Activated CD4-positive, alpha-beta T cell treated with anti-CD3 and anti-CD28 coated beads for 24 hours (primary cell): ENCODE measurements around the gene C4orf50.
"Not testable (repeated sequence)": the region's sequence is repeated elsewhere in the genome, so short reads cannot be mapped to it uniquely, and the experiment has no call there.

Experiments
- DNase-seq, 2 donors: peaks; one replicate each; pipeline ENCODE4 v3.0.0-alpha.2; 2020; ENCODE audit warnings: low read depth in 2 of 2

The C4orf50 gene

DNA sequence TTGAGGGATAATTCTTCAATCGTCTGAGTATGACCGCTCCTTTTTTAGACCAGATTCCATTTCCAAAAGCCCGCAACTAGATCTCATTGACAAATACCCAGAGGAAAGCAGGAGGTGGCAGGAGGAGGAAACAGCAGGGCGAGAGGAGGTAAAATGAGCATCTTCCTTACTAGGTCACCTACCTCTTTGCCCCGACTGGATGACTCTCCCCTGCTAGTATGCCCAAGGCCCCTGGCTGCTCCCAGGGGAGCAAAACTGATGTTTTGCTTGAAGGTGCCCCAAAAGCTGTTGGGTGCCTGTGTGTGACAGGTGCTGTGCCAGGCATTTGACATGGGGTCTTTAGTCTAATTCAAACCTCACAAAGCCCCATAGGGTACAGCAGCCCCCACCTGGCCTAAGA lies 48.9 kb downstream of the C4orf50 start:
- no peak for DNase-seq

- no peak for DNase-seq
These were observed 50.0 kb downstream of the C4orf50 start for GRCh38 chr4:5968246-5968645.

DNA sequence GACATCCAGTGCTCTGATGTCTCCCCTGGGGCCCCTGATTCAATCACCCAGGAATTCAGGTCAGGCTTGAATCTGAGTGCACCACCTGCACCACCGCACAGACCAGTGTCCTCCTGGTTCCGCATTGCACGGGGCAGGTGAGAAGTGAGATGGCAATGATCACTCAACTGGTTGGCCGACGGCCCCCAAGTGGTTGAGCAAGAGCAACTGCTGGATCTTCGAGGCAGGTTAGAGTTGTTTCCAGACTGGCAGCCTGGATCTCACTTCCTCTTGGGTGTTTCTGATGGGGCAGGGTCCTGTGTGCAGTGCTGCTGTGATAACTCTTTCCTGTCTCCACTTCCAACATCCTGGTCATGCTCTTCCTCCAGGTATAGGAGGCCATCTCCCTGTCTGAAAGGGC lies 50.4 kb downstream of the C4orf50 start:
- no peak for DNase-seq

GRCh38 chr4:5965225-5965624 lies 53.0 kb downstream of the C4orf50 start:
- no peak for DNase-seq

DNA sequence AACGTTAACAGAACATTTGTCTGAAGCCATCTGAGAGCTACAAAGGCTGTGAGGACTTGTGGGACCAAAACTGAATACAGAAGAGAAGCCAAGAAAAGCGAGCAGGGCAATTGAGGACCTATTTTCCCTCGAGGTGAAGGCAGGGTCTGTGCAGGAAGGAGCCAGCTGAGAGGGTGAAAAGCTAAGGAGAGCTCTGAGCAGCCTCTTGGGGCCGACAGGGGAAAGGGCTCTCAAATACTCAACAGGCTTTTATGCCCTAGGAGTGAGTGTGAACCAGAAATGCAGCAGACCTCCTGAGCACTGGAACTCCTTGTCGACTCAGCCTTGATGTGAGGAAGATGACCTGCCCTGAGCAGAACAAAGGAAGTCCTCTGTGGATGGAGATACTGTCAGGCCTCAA lies 54.2 kb downstream of the C4orf50 start:
- no peak for DNase-seq

DNA sequence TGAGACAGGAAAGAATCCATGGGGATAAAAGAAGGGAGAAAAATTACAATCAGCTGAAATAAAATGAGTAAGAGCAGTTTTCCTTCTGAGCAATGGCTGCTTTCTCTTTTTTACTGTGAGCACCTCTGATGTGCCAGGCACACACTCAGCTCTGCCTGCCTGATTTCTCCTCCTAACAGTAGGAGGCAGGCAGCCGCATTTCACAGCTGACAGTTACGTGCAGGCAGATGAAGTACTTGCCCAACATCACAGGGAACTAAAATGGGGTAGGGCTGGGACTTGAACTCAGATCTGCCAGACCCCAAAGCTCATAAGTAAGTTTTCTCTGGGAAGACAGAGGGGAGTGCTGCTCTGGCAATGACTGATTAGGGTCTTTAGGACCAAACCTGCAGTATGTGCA lies 54.6 kb downstream of the C4orf50 start:
- DNase-seq: no peak

GRCh38 chr4:5962416-5962815 lies 55.8 kb downstream of the C4orf50 start:
- no peak for DNase-seq

DNA sequence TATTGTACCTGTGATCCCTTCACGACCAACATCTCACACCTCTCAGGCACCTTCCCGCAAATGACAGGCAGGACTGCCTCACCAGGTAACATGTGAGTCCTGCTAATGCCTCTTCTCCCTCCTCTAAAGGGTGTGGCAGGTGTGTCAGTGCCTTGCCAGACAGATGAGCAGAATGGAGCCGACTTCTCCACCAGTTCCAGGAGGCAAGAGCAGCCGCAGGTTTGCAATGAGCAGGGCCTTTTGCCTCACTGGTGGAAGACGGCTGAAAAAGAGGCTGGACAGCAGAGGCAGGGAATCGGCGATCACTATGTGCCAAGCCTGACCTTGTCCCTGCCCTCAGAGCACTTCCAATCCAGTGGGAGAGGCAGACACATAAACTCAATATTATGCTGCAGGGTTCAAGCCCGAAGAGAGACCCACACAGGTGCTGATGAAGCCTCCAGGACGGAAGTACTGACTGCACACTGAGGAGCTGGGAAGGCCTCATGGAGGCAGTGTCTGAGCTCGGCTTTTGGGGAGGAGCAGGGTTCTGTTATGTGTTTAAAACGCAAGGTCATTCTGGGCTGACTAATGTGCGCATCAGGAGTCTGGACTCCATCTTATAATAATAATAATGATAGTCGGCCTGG lies 57.9 kb downstream of the C4orf50 start:
- DNase-seq: no peak

- DNase-seq: no peak
These were observed 58.8 kb downstream of the C4orf50 start for GRCh38 chr4:5959211-5959982.

DNA sequence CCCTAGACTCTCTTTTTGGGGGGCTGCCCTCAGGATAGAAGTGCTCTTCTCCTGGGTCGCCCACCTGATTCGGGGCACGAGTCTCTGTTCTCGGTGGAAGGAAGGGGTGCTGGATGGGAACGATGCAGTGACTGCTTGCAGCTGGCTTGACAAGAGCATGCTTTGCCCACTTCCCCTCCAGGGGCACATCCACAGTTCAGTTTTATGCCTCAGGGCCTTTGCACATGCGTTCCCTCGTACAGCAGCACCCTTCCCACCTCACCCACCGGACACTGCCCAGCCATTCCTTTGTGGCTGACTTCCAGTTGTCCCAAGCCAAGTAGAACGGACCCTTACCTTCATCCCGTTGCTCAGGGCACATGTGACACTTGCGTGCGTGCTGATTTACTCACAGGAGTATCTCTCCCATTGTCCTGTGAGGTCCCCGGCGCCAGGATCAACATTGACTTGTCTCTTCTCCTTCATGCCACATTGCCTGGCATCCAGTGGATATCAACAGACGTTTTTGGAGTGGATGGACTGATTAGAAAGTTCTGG lies 60.0 kb downstream of the C4orf50 start:
- no peak for DNase-seq

DNA sequence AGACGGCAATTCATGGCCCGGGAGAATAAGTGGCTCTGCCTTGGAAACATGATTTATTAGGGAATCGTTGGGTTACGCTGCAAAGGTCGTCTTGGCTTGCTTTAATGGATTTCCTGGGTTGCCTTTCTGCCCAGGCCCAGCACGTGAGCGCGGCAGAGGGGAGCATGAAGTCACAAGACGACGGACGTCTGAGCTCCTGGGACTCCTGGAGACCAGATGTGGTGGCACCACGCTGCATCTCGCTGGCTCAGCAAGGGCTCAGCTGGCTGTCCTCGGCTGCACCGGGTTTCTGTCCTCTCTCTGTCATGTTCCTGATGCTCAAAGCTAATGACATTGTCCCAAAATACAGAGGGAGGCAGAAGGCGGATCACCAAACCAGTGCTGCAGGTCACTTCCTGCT lies 61.2 kb downstream of the C4orf50 start:
- no peak for DNase-seq

DNA sequence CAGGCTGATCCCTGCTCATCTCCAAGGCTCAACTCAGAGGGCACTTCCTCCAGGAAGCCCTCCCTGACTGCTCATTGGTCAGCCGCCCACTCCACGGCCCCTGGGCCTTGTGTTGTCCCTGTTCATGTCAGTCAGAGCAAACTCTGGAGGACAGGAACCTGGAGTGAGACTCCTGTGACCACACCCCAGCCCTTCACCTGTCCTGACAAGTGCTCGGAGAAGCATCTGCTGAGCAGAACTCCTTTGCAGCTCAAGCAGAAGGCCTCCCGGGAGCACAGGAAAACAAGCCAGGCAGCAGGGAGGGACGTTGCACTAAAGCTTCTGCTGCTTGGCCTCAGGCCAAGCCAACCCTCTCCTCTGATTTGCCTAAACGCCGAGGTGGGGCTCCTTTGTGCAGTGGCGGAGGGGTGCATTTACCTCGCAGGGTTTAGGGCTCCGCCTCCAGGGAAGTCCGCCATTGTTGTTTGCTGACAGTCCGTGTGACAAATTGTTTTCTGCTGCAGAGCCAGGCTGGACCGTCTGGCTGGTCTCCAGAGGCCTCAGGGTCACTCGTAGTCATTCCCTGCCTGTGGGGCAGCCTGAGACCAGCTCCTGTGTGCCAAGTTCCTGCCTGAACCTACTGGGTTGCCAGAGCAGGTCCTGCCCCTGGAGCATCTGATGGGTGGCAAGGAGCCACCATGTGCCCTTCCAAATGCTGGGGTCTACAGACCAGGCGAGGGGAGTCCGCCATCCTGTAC lies 61.8 kb downstream of the C4orf50 start:
- DNase-seq: no peak

GRCh38 chr4:5955856-5956255 lies 62.4 kb downstream of the C4orf50 start:
- DNase-seq: no peak

- DNase-seq: no peak
These were observed 62.9 kb downstream of the C4orf50 start for GRCh38 chr4:5955201-5955821.

DNA sequence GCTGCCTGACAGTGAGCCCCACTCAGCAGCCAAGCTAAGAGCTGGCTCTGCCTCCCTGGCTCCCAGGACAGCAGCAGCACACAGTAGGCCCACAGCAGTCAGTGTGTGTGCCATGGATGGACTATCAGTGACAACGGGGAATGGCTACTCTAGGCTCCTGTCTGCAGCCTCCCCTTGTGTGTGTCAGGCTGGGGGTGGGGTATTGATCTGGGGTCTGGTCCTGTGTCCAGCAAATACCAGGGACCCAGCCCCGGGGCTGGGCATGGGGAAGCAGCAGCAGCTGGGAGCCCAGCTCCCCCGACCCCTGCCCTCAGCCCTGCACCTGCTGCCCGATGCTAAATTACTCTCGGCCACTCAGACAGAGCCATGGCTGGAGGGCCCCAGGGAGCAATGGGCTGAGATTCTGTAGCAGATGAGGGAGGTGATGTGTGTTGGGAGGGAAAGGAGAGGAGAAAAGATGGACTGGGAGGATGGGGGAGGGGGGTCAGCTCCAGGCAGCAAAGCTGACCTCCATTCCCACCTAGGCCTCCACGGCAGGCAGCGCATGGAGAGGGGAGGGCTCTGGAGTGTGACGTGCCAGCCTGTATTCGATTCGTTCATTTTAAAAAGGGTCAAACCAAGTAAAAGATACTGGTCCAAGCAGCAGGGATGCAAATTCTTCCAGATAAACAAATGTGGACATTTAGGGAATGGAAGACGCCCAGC lies 64.0 kb downstream of the C4orf50 start:
- DNase-seq: no peak

DNA sequence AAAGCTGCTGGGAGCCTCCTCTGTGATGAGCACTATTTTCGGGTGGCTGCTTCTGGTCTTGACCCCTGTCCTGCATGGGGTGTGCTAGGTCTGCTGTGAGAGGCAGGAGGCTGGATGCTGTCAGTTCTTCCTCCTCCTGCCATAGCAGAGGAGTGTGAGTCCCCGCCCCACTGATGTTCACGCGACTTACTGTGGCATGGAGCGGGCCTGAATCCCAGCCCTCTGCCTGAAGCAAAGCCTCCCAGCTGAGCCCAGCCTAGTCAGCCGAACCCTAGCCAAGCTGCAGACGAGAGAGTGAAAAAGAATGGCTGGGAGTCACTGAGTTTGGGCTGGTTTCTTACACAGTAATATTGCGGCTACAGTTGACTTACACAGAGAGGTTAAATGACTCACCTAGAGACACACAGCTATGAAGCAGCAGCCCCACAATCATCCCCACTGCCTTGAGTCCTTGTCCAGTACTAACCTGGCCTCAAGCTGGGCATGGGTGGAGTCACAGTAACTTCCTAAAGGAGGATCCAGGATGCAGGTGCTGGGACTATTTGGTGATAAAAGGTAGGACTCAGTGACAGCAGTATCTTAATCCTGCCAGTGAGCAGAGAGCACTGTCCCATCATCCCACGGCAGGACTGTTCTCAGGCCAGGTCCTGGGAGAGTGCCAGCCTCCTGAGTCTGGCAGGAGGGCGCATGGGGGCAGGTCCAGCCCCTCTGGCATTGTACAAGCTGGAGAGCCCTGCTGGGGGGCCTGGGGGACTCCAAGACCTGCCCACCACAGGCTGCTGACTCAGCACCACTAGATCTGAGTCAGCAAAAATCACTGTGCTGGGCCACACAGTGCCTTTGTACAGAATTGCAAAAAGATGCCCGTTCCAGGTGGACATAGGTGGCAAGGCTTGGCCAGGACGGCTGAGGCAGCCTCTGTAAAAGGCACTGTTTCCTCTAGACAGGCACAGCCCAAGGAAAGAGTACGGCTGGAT lies 65.0 kb downstream of the C4orf50 start:
- DNase-seq: no peak

DNA sequence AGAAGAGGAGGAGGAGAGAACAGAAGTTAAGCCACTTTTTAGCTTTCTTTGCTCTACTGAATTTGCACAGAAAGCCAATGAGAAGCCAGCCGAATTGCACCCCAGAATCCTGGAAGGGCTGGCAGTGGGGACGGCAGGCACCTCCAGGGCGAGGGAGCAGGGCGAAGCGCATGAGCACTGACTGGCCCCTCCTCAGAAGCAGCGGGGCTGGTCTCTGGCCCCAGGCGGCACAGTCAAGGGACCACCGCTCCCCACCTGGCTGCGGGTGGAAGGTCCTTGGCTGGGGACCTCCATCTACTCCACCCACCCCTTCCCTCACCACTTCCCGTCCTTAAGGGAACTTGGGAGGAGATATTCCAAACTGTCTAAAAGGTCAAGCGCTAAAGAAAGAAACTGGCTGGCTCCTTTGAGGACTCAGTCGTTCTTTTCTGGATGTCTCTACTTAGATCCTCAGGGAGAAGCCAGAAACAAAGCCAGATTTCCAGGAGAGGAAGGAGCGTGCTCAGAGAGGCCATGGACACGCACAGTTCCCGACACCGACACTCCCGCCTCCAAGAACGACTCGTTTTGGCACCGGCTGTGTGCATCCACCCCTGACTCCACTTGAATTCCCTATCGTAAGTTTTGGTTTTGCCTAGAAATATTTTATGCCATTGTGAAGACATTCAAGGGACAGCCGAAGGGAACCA lies 65.8 kb downstream of the C4orf50 start:
- no peak for DNase-seq

GRCh38 chr4:5946653-5947052 lies 71.6 kb downstream of the C4orf50 start:
- DNase-seq: not testable (repeated sequence)

GRCh38 chr4:5945936-5946335 lies 72.3 kb downstream of the C4orf50 start:
- no peak for DNase-seq

- no peak for DNase-seq
These were observed 73.1 kb downstream of the C4orf50 start for GRCh38 chr4:5945171-5945570.
